ENCODE results near the gene DCUN1D2.

- TF ChIP-seq, protein P1, sequence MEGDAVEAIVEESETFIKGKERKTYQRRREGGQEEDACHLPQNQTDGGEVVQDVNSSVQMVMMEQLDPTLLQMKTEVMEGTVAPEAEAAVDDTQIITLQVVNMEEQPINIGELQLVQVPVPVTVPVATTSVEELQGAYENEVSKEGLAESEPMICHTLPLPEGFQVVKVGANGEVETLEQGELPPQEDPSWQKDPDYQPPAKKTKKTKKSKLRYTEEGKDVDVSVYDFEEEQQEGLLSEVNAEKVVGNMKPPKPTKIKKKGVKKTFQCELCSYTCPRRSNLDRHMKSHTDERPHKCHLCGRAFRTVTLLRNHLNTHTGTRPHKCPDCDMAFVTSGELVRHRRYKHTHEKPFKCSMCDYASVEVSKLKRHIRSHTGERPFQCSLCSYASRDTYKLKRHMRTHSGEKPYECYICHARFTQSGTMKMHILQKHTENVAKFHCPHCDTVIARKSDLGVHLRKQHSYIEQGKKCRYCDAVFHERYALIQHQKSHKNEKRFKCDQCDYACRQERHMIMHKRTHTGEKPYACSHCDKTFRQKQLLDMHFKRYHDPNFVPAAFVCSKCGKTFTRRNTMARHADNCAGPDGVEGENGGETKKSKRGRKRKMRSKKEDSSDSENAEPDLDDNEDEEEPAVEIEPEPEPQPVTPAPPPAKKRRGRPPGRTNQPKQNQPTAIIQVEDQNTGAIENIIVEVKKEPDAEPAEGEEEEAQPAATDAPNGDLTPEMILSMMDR (IDR thresholded peaks at IDR 0.05): no peak
- no peak for TF ChIP-seq POLR2A (IDR thresholded peaks at IDR 0.05)
Observed at GRCh38 chr13:113420833-113421600, 69.5 kb downstream of the DCUN1D2 start.

Measured in upper lobe of left lung (tissue), 4 donors.